ENCODE data around the gene OTUD5. TPM values are rescaled to one million over a fixed set of nuclear protein-coding genes. Genes with fewer than 3 reads are reported as not detected.

OTUD5 gene
- polyA plus RNA-seq, 1 donor = 67.2 TPM

DNA sequence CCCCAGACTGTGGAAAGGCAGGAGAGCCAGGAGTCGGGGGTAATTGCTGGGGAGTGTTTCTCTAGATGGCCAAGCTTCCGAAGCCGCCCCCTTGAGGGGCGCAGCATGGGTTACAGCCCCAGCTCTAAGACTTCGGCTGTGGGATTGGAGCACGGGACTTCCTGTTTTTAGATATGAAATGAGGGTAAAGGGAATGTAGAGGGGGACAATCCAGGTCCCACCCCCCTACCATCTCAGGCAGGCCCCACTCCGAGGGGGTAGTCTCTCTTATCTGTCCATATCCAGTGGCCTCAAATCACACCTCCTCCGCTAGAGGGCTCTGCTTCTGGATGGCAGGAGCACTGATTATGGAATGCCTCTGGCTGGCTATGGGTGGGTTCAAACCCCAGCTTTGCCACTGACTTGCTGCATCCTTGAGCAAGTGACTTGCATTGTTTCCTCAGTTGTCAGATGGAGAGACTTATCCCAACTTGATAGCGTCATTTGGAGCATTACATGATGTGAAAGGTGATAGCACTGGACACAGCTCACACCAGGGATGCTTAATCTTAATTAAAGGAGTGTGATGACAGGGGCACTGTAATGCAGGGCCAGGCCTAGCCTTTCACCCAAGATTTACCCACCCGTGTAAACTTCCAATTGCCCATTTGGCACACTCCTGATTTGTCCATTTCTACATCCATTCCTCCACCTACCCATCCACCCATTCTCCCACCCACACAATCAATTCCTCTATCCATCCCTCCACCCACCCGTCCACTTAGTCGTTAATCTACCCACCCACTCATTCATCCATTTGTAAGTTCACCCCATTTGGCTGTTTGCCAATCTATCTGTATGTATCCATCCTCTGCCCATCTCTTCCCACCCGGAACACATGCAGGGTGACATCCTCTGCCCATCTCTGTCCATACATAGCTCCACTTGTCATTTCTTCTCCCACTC, 15.1 kb upstream of the OTUD5 start:
- DNase-seq = no peak

- no peak for DNase-seq
Observed at GRCh38 chrX:48971249-48972219, 14.1 kb upstream of the OTUD5 start, which contains the start of gene KCND1. TSS of gene KCND1 (minus strand) at chrX:48971844. CDS start at chrX:48970271, 1,573 bp downstream.

DNA sequence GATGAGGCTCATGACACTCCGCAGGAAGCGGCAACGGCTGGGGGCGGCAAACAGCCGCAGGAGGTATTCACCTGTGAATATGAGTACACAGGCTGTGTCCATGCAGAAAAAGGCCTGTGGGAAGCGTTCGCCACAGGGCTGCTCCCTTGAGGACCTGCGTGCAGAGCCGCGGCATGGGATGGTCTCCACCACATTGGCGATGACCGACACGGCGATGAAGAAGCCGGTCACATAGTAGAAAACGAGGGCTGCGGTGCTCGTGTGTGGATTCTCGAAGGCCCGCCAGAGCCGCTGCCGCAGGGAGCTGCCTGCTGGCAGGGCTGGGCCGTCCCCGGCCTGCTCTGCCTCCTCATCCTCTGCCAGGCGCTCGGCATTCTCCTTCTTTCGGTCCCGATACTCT, 12.1 kb upstream of the OTUD5 start:
- no peak for DNase-seq

GRCh38 chrX:48968377-48968776, 11.0 kb upstream of the OTUD5 start:
- no peak for DNase-seq

DNA sequence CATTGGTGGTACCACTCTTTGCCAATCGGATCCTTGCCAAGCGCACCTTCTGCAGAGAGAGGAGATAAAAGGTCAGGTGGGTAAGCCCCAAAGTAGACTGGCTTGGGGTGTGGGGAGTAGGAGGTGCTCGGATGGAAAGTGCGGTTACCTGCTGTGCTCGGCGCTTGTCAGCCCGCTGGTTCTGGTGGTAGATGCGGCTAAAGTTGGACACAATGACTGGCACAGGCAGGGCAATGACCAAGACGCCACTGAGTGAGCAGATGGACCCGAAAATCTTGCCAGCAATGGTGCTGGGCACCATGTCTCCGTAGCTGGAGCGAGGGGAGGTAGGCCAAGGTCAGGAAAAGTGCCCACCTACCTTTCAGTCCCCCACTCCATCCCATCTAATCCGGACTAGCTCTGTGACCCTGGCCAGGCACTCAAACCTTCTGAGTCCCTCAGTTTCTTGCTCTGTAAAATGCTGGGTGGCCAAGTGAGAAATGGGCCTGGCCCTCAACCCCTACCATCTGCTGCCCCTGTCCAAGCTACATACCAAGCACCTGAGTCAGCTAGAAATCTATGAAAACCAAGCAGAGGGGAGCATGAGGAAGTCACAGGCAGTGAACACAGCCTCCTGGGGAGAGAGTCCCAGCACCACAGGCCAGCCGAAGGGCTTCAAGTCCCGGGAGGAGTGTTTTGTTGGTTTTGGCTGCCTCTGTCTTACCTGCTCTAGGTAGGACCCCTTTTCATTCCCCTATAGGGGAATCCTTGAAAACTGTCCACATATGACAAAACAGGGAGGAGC, 9.6 kb upstream of the OTUD5 start:
- no peak for DNase-seq

- DNase-seq = no peak
Observed at GRCh38 chrX:48965959-48966358, 8.6 kb upstream of the OTUD5 start.

DNA sequence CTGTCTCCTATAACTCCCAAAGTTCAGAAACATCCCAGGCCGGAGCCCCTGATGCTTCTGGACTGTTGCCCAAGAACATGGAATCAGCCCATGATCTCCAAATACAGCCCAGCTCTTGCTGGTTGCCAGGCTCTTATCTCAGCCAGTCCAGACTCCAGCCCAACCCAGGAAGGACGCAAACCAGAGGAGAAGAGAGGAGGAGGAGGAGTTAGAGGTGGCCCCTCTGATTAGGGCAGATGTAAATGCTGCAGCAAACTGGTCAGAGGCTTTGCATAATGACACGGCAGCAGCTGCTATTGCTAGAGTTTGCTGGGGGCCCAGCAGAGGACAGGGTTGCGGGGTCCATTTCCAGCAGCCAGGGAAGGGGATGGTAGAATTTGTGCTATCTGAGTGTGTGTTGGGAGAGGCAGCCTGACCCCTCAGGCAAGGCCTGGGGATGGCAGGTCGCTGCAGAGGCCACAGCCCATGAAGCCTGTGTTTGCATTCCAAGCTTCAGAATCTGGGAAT, 4.2 kb upstream of the OTUD5 start:
- DNase-seq = no peak

- DNase-seq = no peak
Observed at GRCh38 chrX:48960291-48960690, 2.9 kb upstream of the OTUD5 start.

DNA sequence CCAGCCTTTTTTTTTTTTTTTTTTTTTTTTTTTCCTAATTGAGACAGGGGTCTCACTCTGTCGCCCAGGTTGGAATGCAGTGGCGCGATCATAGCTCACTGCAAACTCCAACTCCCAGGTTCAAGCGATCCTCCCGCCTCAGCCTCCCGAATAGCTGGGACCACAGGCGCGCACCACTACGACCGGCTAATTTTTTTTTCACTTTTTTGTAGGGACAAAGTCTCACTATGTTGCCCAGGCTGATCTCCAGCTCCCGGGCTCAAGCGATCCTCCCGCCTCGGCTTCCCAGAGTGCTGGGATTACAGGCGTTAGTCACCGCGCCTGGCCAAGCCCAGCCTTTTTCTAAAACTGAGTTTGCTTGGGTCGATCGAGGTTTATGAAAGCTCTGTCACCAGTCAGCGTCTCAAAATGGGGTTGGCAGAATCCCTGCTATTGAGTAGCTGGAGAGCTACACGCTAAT, 1.3 kb upstream of the OTUD5 start:
- no peak for DNase-seq

- DNase-seq = peak; percentile 91
Observed at GRCh38 chrX:48957827-48958634, 624 bp upstream of the OTUD5 start.

DNA sequence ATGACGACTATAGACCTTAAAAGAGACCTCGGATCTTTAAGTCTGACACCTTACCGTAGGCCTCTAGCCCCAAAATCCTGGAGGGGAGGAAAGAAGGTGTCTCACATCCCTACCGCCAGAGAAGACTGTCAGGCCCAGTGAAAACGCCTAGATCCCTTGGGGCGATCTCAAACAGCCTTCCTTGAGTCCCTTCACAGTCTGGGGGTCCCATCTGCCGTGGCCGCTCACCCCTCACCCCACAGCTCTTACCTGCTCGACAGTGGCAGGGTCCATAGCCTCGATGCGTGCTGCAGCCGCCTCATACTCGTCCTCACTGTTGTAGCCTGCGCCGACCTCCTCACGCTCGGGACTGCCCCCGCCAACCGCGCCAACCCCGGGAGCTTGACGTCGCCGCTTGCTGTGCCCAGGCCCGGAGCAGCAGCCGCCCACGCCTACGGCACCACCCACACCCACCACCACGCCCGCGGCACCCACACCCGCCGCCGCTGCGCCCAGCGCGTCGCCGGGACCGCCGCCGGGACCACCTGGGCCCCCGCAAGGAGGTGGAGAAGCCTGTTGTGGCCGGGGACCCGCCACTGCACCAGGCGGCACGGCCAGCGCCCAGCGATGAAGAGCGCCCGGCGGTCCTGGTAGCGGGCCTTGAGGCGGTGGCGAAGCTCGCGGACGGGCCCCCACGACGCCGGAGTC, 536 bp downstream of the OTUD5 start:
- no peak for DNase-seq

DNA sequence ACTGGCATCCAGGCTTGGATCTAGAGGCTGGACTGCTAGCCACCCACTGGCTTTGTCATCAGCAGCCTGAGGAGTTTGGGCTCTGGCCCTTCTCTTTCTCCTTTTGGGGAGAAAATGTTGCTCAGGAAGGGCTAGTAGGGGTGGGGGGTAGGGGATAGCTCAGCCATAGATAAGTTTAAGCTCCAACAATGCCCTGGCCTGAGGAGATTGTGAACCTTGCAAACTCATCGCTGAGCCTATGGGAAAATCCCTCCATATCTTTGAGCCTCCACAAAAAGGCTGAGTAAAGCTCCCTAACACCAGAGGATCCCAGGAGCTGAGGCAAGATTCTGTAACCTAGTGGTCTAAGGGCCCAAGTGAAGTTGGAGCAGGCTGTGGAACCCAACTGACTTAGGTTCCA, 8.8 kb downstream of the OTUD5 start:
- DNase-seq = no peak

DNA sequence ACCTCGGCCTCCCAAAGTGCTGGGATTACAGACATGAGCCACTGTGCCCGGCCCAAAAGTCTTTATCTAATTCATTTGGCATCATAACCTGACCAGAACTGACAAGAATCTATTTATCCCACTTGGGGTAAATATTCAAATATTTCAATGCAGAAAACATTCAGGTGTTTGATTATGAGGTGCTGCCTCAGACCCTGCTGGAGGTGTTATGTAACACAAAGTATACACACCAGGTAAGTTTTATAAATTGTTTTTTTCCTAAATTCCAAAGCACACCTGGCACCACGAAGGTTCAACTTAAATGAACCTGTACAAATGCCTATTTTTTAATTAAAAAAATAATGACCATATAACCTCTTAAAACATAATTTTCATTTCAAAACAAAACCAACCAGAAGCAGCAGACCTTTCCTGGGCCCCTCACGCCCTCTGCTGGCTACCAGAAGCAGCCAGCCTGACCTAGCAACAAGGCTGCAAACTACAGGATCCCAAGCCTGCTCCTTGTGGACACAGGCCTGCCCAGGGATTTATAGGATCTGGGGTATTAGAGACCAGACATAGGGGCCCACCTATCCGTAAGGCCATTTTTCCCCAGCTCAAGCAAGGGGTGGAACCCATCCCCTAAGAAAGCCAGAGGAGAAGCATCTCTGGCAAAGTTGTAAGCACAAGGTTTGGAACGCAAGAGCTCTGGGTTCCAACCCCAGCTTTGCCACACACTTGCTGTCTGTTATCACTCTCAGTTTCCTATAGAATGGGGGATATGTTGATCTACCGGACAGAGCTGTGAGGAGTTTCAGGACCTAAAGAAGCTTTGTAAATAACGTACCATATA, 11.7 kb downstream of the OTUD5 start:
- DNase-seq = no peak

DNA sequence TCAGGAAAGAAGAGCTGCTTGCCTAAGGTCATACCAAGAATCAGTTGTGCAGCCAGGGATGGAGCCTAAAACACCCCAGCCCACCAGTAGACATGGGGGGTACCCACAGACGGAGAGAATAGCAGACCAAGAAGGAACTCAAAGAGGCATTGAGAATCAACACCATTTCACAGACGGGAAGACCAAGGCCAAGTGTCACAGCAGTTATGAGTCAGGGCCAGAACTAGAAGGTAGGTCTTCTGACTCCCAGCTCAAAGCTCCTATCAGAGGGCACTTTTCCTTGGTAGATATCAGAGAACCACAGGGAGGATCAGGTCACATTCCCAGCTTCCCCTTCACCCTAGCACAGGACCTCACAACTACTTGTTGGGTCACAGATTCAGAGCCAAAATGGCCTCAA, 14.5 kb downstream of the OTUD5 start:
- DNase-seq = no peak

GRCh38 chrX:48940404-48940955, 16.9 kb downstream of the OTUD5 start:
- DNase-seq = no peak

- DNase-seq = no peak
Observed at GRCh38 chrX:48939524-48940228, 17.7 kb downstream of the OTUD5 start.

GRCh38 chrX:48938721-48939425, 18.5 kb downstream of the OTUD5 start:
- no peak for DNase-seq
